ENCODE results near the gene DOCK2.

DOCK2 gene

DNA sequence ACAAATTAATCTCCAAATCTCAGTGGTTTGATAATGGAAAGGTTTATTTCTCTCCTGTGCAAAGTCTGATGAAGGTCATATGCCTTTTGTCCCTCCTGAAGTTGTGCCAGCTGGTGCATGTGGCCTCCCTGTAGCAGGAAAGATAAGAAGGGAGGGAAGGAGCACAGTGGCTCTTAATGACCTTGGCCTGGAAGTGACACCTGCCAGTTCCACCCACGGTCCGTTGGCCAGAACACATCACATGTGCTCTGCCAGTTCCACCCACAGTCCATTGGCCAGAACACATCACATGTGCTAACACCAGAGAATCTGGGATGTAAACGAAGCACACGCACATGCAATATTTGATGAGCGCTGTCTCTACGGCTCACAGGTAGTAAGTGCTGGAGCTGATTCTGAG is 130.9 kb downstream of the DOCK2 start:
- Histone ChIP-seq H3K9ac (ENCODE audit: low read depth, low read length) (no peak overlapping the region), H3K4me2 (ENCODE audit: insufficient read depth, low read length) (no peak overlapping the region), H3K36me3 (ENCODE audit: insufficient read depth, low read length) (peaks cover 77% of the 10 kb centered on the region), H3K27ac (ENCODE audit: low read length) (no peak overlapping the region), H4K20me1 (ENCODE audit: insufficient read depth, low read length) (peaks cover 11% of the 10 kb centered on the region), H3K27me3 (ENCODE audit: insufficient read depth, low read length, poor library complexity) (no peaks in the 10 kb centered on the region), H3K4me1 (ENCODE audit: insufficient read depth, low read length) (no peaks in the 10 kb centered on the region), H3K9me3 (ENCODE audit: insufficient read depth, low read length, severe bottlenecking) (no peaks in the 10 kb centered on the region), H3K4me3 (ENCODE audit: low read depth in 1 of 2, low read length in 2 of 2) (no peak overlapping the region), H3K79me2 (ENCODE audit: insufficient read depth, low read length) (no peaks in the 10 kb centered on the region), H2AFZ (ENCODE audit: low read depth, low read length) (no peak overlapping the region)
- TF ChIP-seq, protein P1, sequence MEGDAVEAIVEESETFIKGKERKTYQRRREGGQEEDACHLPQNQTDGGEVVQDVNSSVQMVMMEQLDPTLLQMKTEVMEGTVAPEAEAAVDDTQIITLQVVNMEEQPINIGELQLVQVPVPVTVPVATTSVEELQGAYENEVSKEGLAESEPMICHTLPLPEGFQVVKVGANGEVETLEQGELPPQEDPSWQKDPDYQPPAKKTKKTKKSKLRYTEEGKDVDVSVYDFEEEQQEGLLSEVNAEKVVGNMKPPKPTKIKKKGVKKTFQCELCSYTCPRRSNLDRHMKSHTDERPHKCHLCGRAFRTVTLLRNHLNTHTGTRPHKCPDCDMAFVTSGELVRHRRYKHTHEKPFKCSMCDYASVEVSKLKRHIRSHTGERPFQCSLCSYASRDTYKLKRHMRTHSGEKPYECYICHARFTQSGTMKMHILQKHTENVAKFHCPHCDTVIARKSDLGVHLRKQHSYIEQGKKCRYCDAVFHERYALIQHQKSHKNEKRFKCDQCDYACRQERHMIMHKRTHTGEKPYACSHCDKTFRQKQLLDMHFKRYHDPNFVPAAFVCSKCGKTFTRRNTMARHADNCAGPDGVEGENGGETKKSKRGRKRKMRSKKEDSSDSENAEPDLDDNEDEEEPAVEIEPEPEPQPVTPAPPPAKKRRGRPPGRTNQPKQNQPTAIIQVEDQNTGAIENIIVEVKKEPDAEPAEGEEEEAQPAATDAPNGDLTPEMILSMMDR (IDR thresholded peaks at IDR 0.05; ENCODE audit: borderline replicate concordance, extremely low read depth, low read length, poor library complexity, severe bottlenecking): no peak
- TF ChIP-seq EZH2 (IDR thresholded peaks at IDR 0.05; ENCODE audit: borderline replicate concordance, low read depth, low read length, severe bottlenecking): no peak
- ATAC-seq (ENCODE audit: insufficient read depth, low read depth) (no peak), DNase-seq (no peak)

DNA sequence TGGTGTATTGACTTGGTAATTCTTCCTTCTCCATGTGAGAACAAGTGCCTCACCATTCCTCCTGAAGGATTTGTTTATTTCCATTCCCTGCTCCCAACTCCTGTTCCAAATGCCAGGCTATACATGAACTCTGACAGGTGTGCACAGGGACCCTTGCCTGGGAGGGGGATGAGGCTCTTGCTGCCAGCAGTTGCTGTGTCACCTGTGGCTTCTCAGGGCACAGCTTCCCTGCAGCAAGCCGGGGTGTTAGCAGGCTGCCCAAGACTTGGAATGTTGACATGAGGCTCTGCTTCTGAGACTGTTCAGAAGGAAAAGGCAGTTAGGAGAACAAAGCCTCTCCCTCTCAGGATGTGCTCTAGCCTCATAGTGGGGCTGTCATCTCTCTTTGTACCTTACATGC is 131.3 kb downstream of the DOCK2 start:
- H3K79me2 ChIP-seq (ENCODE audit: insufficient read depth, low read length): no peaks in the 10 kb centered on the region
- H3K36me3 ChIP-seq (ENCODE audit: insufficient read depth, low read length): peaks cover 73% of the 10 kb centered on the region
- DNase-seq: no peak
- no peak for ATAC-seq (ENCODE audit: insufficient read depth, low read depth)
- H3K4me3 ChIP-seq (ENCODE audit: low read depth in 1 of 2, low read length in 2 of 2): no peak overlapping the region
- peaks cover 11% of the 10 kb centered on the region for H4K20me1 ChIP-seq (ENCODE audit: insufficient read depth, low read length)
- H2AFZ ChIP-seq (ENCODE audit: low read depth, low read length): no peak overlapping the region
- no peaks in the 10 kb centered on the region for H3K4me1 ChIP-seq (ENCODE audit: insufficient read depth, low read length)
- H3K4me2 ChIP-seq (ENCODE audit: insufficient read depth, low read length): no peak overlapping the region
- no peaks in the 10 kb centered on the region for H3K9me3 ChIP-seq (ENCODE audit: insufficient read depth, low read length, severe bottlenecking)
- H3K27ac ChIP-seq (ENCODE audit: low read length): no peak overlapping the region
- TF ChIP-seq, protein P1 (IDR thresholded peaks at IDR 0.05; ENCODE audit: borderline replicate concordance, extremely low read depth, low read length, poor library complexity, severe bottlenecking): no peak
- no peak for TF ChIP-seq EZH2 (IDR thresholded peaks at IDR 0.05; ENCODE audit: borderline replicate concordance, low read depth, low read length, severe bottlenecking)
- no peak overlapping the region for H3K9ac ChIP-seq (ENCODE audit: low read depth, low read length)
- no peaks in the 10 kb centered on the region for H3K27me3 ChIP-seq (ENCODE audit: insufficient read depth, low read length, poor library complexity)

DNA sequence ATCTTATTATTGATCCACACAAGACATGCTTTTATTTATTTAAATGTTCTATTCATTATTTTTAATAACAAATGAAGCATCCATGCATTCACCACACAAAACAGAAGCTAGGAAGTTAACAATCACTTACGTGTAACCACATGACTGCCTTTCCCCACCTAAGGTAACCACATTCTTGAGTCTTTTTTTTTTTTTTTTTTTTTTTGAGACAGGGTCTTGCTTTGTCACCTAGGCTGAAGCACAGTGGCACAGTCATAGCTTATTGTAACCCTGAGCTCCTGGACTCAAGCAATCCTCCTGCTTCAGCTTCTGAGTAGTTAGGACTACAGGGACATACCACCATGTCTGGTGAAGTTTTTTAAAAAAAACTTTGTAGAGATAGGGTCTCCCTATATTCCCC is 133.0 kb downstream of the DOCK2 start:
- Histone ChIP-seq H2AFZ (ENCODE audit: low read depth, low read length) (no peak overlapping the region), H3K9ac (ENCODE audit: low read depth, low read length) (no peak overlapping the region), H3K79me2 (ENCODE audit: insufficient read depth, low read length) (no peaks in the 10 kb centered on the region), H3K4me1 (ENCODE audit: insufficient read depth, low read length) (no peaks in the 10 kb centered on the region), H3K36me3 (ENCODE audit: insufficient read depth, low read length) (peaks cover 60% of the 10 kb centered on the region), H3K4me2 (ENCODE audit: insufficient read depth, low read length) (no peak overlapping the region), H3K27ac (ENCODE audit: low read length) (no peak overlapping the region), H3K4me3 (ENCODE audit: low read depth in 1 of 2, low read length in 2 of 2) (no peak overlapping the region), H4K20me1 (ENCODE audit: insufficient read depth, low read length) (peaks cover 16% of the 10 kb centered on the region), H3K27me3 (ENCODE audit: insufficient read depth, low read length, poor library complexity) (no peaks in the 10 kb centered on the region), H3K9me3 (ENCODE audit: insufficient read depth, low read length, severe bottlenecking) (no peaks in the 10 kb centered on the region)
- DNase-seq (no peak), ATAC-seq (ENCODE audit: insufficient read depth, low read depth) (peak; percentile 53; the same call in 1 of the 3 replicates)
- TF ChIP-seq, protein P1 (IDR thresholded peaks at IDR 0.05; ENCODE audit: borderline replicate concordance, extremely low read depth, low read length, poor library complexity, severe bottlenecking): no peak
- no peak for TF ChIP-seq EZH2 (IDR thresholded peaks at IDR 0.05; ENCODE audit: borderline replicate concordance, low read depth, low read length, severe bottlenecking)

DNA sequence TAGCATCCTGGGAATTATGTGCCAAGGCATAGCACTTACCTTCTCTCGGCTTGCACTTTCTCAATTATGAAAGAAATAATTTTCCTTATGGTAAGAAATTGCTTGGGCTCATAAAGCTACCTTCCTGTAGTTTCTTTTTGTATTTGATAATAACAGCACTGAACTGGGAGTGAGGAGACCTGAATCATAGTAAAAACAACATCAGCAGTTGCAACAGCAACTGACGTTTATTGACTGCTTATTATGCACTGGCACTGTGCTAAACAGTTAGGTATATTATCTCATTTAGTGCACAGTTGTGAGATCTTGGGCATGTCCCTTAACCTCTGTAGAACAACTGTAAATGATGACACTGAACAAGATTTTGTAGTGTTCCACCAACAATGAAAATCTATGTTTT is 135.2 kb downstream of the DOCK2 start:
- Histone ChIP-seq H2AFZ (ENCODE audit: low read depth, low read length) (no peak overlapping the region), H3K27me3 (ENCODE audit: insufficient read depth, low read length, poor library complexity) (no peaks in the 10 kb centered on the region), H4K20me1 (ENCODE audit: insufficient read depth, low read length) (peaks cover 17% of the 10 kb centered on the region), H3K4me2 (ENCODE audit: insufficient read depth, low read length) (no peak overlapping the region), H3K27ac (ENCODE audit: low read length) (no peak overlapping the region), H3K4me1 (ENCODE audit: insufficient read depth, low read length) (no peaks in the 10 kb centered on the region), H3K9me3 (ENCODE audit: insufficient read depth, low read length, severe bottlenecking) (no peaks in the 10 kb centered on the region), H3K79me2 (ENCODE audit: insufficient read depth, low read length) (no peaks in the 10 kb centered on the region), H3K9ac (ENCODE audit: low read depth, low read length) (no peak overlapping the region), H3K36me3 (ENCODE audit: insufficient read depth, low read length) (peaks cover 55% of the 10 kb centered on the region; the same call in 1 of the 2 replicates), H3K4me3 (ENCODE audit: low read depth in 1 of 2, low read length in 2 of 2) (no peak overlapping the region)
- TF ChIP-seq, protein P1 (IDR thresholded peaks at IDR 0.05; ENCODE audit: borderline replicate concordance, extremely low read depth, low read length, poor library complexity, severe bottlenecking): no peak
- no peak for TF ChIP-seq EZH2 (IDR thresholded peaks at IDR 0.05; ENCODE audit: borderline replicate concordance, low read depth, low read length, severe bottlenecking)
- ATAC-seq (ENCODE audit: insufficient read depth, low read depth) (no peak), DNase-seq (no peak)
